H1 (cell line): Measurements from ENCODE around the gene EXD3. TPM values are rescaled to one million over a fixed set of nuclear protein-coding genes. Genes with fewer than 3 reads are reported as not detected.

ENCODE experiments used
- CTCF ChIA-PET: fragments of 300-600 bp; sonication (Branson Sonifier 250); formaldehyde crosslinking; loops from one replicate; lab custom pipeline; 2021; ENCODE audit not compliant: partially characterized antibody; lab: Charles Lee
- POLR2A ChIA-PET: fragments of 300-600 bp; sonication (Branson Sonifier 250); formaldehyde crosslinking; loops from one replicate; lab custom pipeline; 2021; ENCODE audit warnings: inconsistent platforms; ENCODE audit not compliant: partially characterized antibody; lab: Charles Lee
- DNase-seq, 2 experiments: peaks; one replicate each; pipeline versions ENCODE4 v3.0.0 to v3.0.0-alpha.2; 2010 to 2022; ENCODE audit warnings: low spot score in 2 of 2, low read depth in 1 of 2, mixed read lengths in 1 of 2
- FAIRE-seq: peaks from 2 replicates; lab custom pipeline; 2011; peaks lifted over from hg19 to GRCh38; lab: Jason Lieb, UNC
- H2AFZ ChIP-seq: 2 replicates; pipeline ENCODE4 v1.8.1; 2012; ENCODE audit warnings: low read length, inconsistent platforms
- H2AK5ac ChIP-seq: 2 replicates; pipeline ENCODE4 v1.6.1; 2013; ENCODE audit warnings: low read depth, low read length
- H2BK120ac ChIP-seq: replicated peaks from 2 replicates; pipeline ENCODE3; 2013; ENCODE audit warnings: low read depth, low read length, inconsistent platforms
- H2BK12ac ChIP-seq: 2 replicates; pipeline ENCODE4 v1.6.1; 2013; ENCODE audit warnings: low read depth, low read length
- H2BK15ac ChIP-seq: 2 replicates; pipeline ENCODE4 v1.6.1; 2013; ENCODE audit warnings: low read length
- H2BK20ac ChIP-seq: 2 replicates; pipeline ENCODE4 v1.6.1; 2013; ENCODE audit warnings: low read length
- H2BK5ac ChIP-seq: 2 replicates; pipeline ENCODE4 v1.6.1; 2013; ENCODE audit warnings: low read depth, low read length
- H3K14ac ChIP-seq: 2 replicates; pipeline ENCODE4 v1.6.1; 2013; ENCODE audit warnings: inconsistent platforms; ENCODE audit not compliant: insufficient read length
- H3K18ac ChIP-seq: 2 replicates; pipeline ENCODE4 v1.6.1; 2013; ENCODE audit warnings: low read length; ENCODE audit errors: extremely low read depth
- H3K23ac ChIP-seq: 2 replicates; pipeline ENCODE4 v1.6.1; 2013; ENCODE audit warnings: inconsistent platforms; ENCODE audit not compliant: insufficient read length
- H3K23me2 ChIP-seq: 2 replicates; pipeline ENCODE4 v1.6.1; 2013; ENCODE audit warnings: low read depth, low read length
- H3K27ac ChIP-seq: 2 replicates; pipeline ENCODE4 v1.6.1; 2011; ENCODE audit warnings: low read depth, low read length, inconsistent platforms
- H3K27me3 ChIP-seq, 4 experiments: replicated peaks in 1 of 4; 1 replicate in 1 of 4; 2 replicates in 3 of 4; pipeline versions ENCODE4 v1.6.1 to v1.8.1; 2011 to 2013; ENCODE audit warnings: low read length in 3 of 4, mild to moderate bottlenecking in 3 of 4, inconsistent platforms in 2 of 4, mixed read lengths in 2 of 4, moderate library complexity in 1 of 4; ENCODE audit not compliant: control insufficient read depth in 3 of 4, insufficient read depth in 3 of 4; ENCODE audit errors: extremely low read depth in 1 of 4
- H3K36me3 ChIP-seq, 4 experiments: 2 replicates each; pipeline versions ENCODE4 v1.6.1 to v1.8.1; 2011 to 2013; ENCODE audit warnings: mild to moderate bottlenecking in 4 of 4, low read length in 3 of 4, moderate library complexity in 2 of 4, control low read depth in 1 of 4, inconsistent platforms in 1 of 4; ENCODE audit not compliant: insufficient read depth in 4 of 4, control insufficient read depth in 2 of 4
- H3K4ac ChIP-seq: replicated peaks from 2 replicates; pipeline ENCODE3; 2013; ENCODE audit warnings: low read length, low read depth, mixed read lengths, inconsistent platforms; ENCODE audit not compliant: insufficient read length
- H3K4me1 ChIP-seq, 4 experiments: replicated peaks in 1 of 4; 1 replicate in 1 of 4; 2 replicates in 3 of 4; pipeline versions ENCODE4 v1.6.1 to v1.8.1; 2011 to 2013; ENCODE audit warnings: low read length in 3 of 4, inconsistent platforms in 2 of 4, mixed read lengths in 1 of 4; ENCODE audit not compliant: insufficient read depth in 4 of 4, control insufficient read depth in 3 of 4
- H3K4me2 ChIP-seq, 2 experiments: 2 replicates each; pipeline versions ENCODE4 v1.6.1 to v1.8.1; 2011 to 2013; ENCODE audit warnings: low read depth in 2 of 2, low read length in 2 of 2, control low read depth in 1 of 2, inconsistent platforms in 1 of 2, mild to moderate bottlenecking in 1 of 2; ENCODE audit not compliant: insufficient read depth in 1 of 2
- H3K4me3 ChIP-seq, 4 experiments: fragments of 200-600, 300-600 bp in 1 of 4; sonication (generic), shearing (Covaris generic), sonication (Bioruptor Twin) in 1 of 4; 2 replicates each; pipeline versions ENCODE4 v1.5.1 to v1.8.1; 2011 to 2016; ENCODE audit warnings: low read length in 4 of 4, low read depth in 3 of 4, control low read depth in 2 of 4, inconsistent platforms in 2 of 4, mild to moderate bottlenecking in 2 of 4, mixed read lengths in 1 of 4, moderate library complexity in 1 of 4; ENCODE audit not compliant: insufficient read depth in 2 of 4; ENCODE audit errors: extremely low read depth in 1 of 4
- H3K56ac ChIP-seq: replicated peaks from 2 replicates; pipeline ENCODE3; 2013; ENCODE audit warnings: low read depth, mild to moderate bottlenecking, mixed read lengths, low read length, inconsistent platforms; ENCODE audit not compliant: insufficient read length
- H3K79me1 ChIP-seq: 2 replicates; pipeline ENCODE4 v1.6.1; 2013; ENCODE audit warnings: low read depth, low read length, control low read depth
- H3K79me2 ChIP-seq, 2 experiments: 2 replicates each; pipeline versions ENCODE4 v1.6.1 to v1.8.1; 2012 to 2013; ENCODE audit warnings: low read length in 2 of 2, mild to moderate bottlenecking in 2 of 2, inconsistent platforms in 1 of 2; ENCODE audit not compliant: insufficient read depth in 2 of 2, control insufficient read depth in 1 of 2
- H3K9ac ChIP-seq, 4 experiments: replicated peaks in 1 of 4; 1 replicate in 1 of 4; 2 replicates in 3 of 4; pipeline versions ENCODE4 v1.6.1 to v1.8.1; 2011 to 2013; ENCODE audit warnings: low read depth in 3 of 4, low read length in 3 of 4, control low read depth in 2 of 4, mild to moderate bottlenecking in 2 of 4, moderate library complexity in 2 of 4, inconsistent platforms in 1 of 4; ENCODE audit errors: extremely low read depth in 1 of 4
- H3K9me3 ChIP-seq, 2 experiments: 2 replicates each; pipeline versions ENCODE4 v1.6.1 to v1.8.1; 2012 to 2013; ENCODE audit warnings: mild to moderate bottlenecking in 2 of 2, moderate library complexity in 2 of 2, control low read depth in 1 of 2, inconsistent platforms in 1 of 2, low read depth in 1 of 2, low read length in 1 of 2, mixed read lengths in 1 of 2; ENCODE audit not compliant: insufficient read depth in 2 of 2
- H4K20me1 ChIP-seq, 2 experiments: replicated peaks in 1 of 2; 2 replicates each; pipeline versions ENCODE3 to v1.8.1; 2011 to 2013; ENCODE audit warnings: inconsistent platforms in 2 of 2, low read length in 2 of 2, mild to moderate bottlenecking in 1 of 2; ENCODE audit not compliant: insufficient read depth in 2 of 2, control insufficient read depth in 1 of 2
- H4K5ac ChIP-seq: 2 replicates; pipeline ENCODE4 v1.6.1; 2013; ENCODE audit warnings: low read length, low read depth, mixed read lengths, inconsistent platforms; ENCODE audit not compliant: insufficient read length
- H4K8ac ChIP-seq: 2 replicates; pipeline ENCODE4 v1.8.0; 2013; ENCODE audit warnings: mild to moderate bottlenecking, moderate library complexity, low read length, inconsistent platforms; ENCODE audit not compliant: insufficient read depth; ENCODE audit errors: extremely low read depth
- H4K91ac ChIP-seq: replicated peaks from 2 replicates; pipeline ENCODE3; 2013; ENCODE audit warnings: low read length, mixed read lengths, inconsistent platforms; ENCODE audit not compliant: insufficient read length
- GABPA ChIP-seq: IDR thresholded peaks from 2 replicates; pipeline ENCODE4 v1.6.1; 2011; ENCODE audit warnings: mild to moderate bottlenecking, low read length, moderate library complexity, borderline replicate concordance; ENCODE audit not compliant: insufficient read depth
- KDM5A ChIP-seq: fragments of 200-600 bp; IDR thresholded peaks from 2 replicates; pipeline ENCODE4 v1.7.1; 2012; ENCODE audit warnings: mild to moderate bottlenecking, low read length, inconsistent platforms, mixed read lengths
- RAD21 ChIP-seq, 2 experiments: IDR thresholded peaks in 1 of 2; conservative IDR thresholded peaks in 1 of 2; 2 replicates each; pipeline ENCODE4 v1.6.1; 2011; ENCODE audit warnings: low read depth in 2 of 2, low read length in 2 of 2, improper control_type of control experiment in 1 of 2, inconsistent platforms in 1 of 2, mild to moderate bottlenecking in 1 of 2, moderate library complexity in 1 of 2
- SP2 ChIP-seq: IDR thresholded peaks from 2 replicates; pipeline ENCODE4 v1.6.1; 2012; ENCODE audit warnings: mild to moderate bottlenecking, low read length, inconsistent platforms
- TCF12 ChIP-seq: IDR thresholded peaks from 2 replicates; pipeline ENCODE4 v1.6.1; 2011; ENCODE audit warnings: low read depth, mild to moderate bottlenecking, low read length
- WGBS, 2 experiments: shearing (Covaris generic) in 1 of 2; methylation state at CpG; one replicate each; pipeline versions ENCODE4 v1.1.6 to v1.1.7; 2013 to 2015; ENCODE audit warnings: low lambda C conversion rate in 2 of 2, mixed read lengths in 2 of 2, inconsistent platforms in 1 of 2, low coverage in 1 of 2, missing lambda C conversion rate in 1 of 2; ENCODE audit not compliant: insufficient replicate concordance in 2 of 2, insufficient coverage in 1 of 2, insufficient read length in 1 of 2; ENCODE audit errors: extremely low coverage in 1 of 2, missing lambda C conversion rate in 1 of 2; 5-methylcytosine and 5-hydroxymethylcytosine counted together
- polyA plus RNA-seq, 7 experiments: library from polyadenylated mRNA; depleted of rRNA in 3 of 7; stranded (reverse) in 5 of 7; unstranded in 2 of 7; fragments of >200 nt in 5 of 7; fragments of 200-250 nt in 2 of 7; gene quantifications; 1 replicate in 5 of 7; 2 replicates in 1 of 7; 4 replicates in 1 of 7; pipeline versions ENCODE4 v1.2.1 to v1.2.3, GENCODE V29; 2011 to 2013; ENCODE audit warnings: missing spikeins in 2 of 7, mixed read lengths in 2 of 7
- total RNA-seq: library from RNA; stranded (reverse); fragmentation: NEBNext Ultra II Directional; extraction: Animal tissue kit (Norgen Biotek cat#: 25700); gene quantifications from 2 replicates; pipeline ENCODE4 v1.2.1, GENCODE V29; 2021

Gene EXD3
- total and polyA plus RNA-seq, 2 of the 8 experiments (the other 6 are each of a cell fraction or from before 2014, with no cell fraction given) = 7.2 to 9.4 TPM

DNA sequence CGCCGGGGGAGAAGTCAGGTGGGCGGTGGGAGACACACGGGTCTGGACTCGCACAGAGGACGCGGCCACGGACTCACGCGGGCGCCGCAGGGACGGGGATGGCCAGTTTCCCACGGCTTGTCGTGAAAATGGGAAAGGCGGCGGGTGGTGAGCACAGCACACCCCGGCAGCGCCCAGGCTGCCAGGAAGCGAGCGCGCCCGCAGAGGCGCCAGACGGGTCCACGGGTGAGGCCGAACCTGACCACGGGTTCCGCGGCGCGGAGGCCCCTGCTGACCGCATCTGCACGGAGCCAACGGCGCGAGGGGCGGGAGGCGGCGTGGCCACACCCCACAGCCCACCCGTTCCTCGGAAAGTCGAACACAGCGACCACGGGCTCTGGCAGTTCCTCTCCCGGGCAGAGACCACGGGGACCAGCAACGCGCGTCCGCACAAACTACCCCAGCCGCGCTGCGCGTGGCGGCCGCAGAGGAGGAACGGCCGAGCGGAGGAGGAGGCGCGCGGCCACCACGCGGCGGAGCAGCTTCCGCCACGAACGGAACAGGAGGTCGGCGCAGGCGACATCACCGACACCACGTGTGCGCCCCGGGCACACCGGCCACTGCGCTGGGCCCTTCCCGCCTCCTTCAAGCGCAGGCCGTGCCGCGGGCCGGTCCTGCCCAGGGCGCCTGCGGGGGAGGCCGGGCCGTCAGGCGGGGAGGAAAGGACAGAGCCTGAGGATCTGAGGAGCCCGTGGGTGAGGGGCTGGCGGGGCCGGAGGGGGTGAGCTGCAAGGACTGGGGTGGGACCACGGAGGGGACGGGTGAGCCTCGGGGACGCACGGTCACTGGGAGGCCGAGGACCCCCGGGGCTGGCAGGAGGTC lies 5.6 kb downstream of the EXD3 start:
- no peak overlapping the region for H3K4ac ChIP-seq
- H4K20me1 ChIP-seq = peaks cover 0 to 2% of the 10 kb centered on the region in 2 experiments
- ChIA-PET CTCF (interaction anchor here (0.8 to 1.4 kb wide), 5 partner anchors 10 to 131 kb away, joined by 3 to 5 read pairs (median 4); partner anchors contain the start of gene NRARP), POLR2A (no interaction called here)
- H3K23me2 ChIP-seq = peaks cover 3% of the 10 kb centered on the region; the same call in 1 of the 2 replicates
- no peak overlapping the region for H2AK5ac ChIP-seq
- H3K79me1 ChIP-seq = peaks cover 11% of the 10 kb centered on the region
- no peak overlapping the region for H4K91ac ChIP-seq
- peak overlapping the region; percentile 51 for H4K8ac ChIP-seq
- H2BK20ac ChIP-seq = no peak overlapping the region
- no peak overlapping the region for H3K18ac ChIP-seq
- no peak overlapping the region for H2BK12ac ChIP-seq
- no peaks in the 10 kb centered on the region for H3K27me3 ChIP-seq
- FAIRE-seq (no peak), DNase-seq (peak in 1 of 2 experiments; percentile 45)
- no peak overlapping the region for H2BK5ac ChIP-seq
- 95% methylated on average over 71 of the region's 99 CpGs; no CpG with 5 or more reads in 1 of the 2 experiments for WGBS, 2 experiments
- H3K56ac ChIP-seq = no peak overlapping the region
- peaks cover 0 to 5% of the 10 kb centered on the region in 2 experiments; a peak in 1 of 4 replicates for H3K79me2 ChIP-seq
- no peak overlapping the region for H3K4me2 ChIP-seq
- H3K36me3 ChIP-seq = no peaks in the 10 kb centered on the region
- TF ChIP-seq KDM5A (no peak), SP2 (no peak), GABPA (0 out of 2 replicates have a peak, but pooled peaks have one; percentile 30), RAD21 (IDR thresholded peaks at IDR 0.05 in 1 of 2, conservative IDR thresholded peaks at IDR 0.05 in 1 of 2; ENCODE audit: low read depth in 2 of 2, low read length in 2 of 2) (no peak), TCF12 (no peak)
- TF ChIP-seq, all 59 proteins: peak for 1
- H3K9me3 ChIP-seq = no peaks in the 10 kb centered on the region
- no peak overlapping the region for H3K23ac ChIP-seq
- H4K5ac ChIP-seq = no peak overlapping the region
- no peak overlapping the region for H2BK15ac ChIP-seq
- H3K4me3 ChIP-seq = no peak overlapping the region
- H3K14ac ChIP-seq = no peak overlapping the region
- H2AFZ ChIP-seq = no peak overlapping the region
- H3K9ac ChIP-seq = no peak overlapping the region
- no peak overlapping the region for H3K27ac ChIP-seq
- no peak overlapping the region for H2BK120ac ChIP-seq
- no peaks in the 10 kb centered on the region; a peak in 1 of 7 replicates for H3K4me1 ChIP-seq
